ENCODE results near the gene PRELID3B.

DNA sequence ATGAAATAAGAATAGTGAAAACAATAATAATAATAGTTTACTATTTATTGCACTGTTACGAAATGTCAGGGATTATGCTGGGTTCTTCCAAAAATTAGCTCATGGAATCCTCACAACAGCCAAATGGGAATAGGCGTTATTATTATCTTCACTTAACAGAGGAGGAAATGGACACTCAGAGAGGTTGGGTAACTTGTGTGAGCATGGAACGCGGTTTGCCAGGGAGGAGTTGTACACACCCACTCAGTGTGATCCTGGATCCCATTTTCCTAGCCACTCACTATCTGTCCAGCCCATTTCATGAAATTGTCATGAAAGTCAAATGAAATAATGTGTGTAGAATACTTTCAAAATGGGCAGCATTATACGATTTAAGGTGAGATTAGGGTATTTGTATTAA lies 56.9 kb downstream of the PRELID3B start:
- TF ChIP-seq POLR2AphosphoS5 (IDR thresholded peaks at IDR 0.05; ENCODE audit: low read depth) (no peak), REST (IDR thresholded peaks at IDR 0.05; ENCODE audit: insufficient replicate concordance, low read depth) (no peak)
- TF ChIP-seq, protein P1, sequence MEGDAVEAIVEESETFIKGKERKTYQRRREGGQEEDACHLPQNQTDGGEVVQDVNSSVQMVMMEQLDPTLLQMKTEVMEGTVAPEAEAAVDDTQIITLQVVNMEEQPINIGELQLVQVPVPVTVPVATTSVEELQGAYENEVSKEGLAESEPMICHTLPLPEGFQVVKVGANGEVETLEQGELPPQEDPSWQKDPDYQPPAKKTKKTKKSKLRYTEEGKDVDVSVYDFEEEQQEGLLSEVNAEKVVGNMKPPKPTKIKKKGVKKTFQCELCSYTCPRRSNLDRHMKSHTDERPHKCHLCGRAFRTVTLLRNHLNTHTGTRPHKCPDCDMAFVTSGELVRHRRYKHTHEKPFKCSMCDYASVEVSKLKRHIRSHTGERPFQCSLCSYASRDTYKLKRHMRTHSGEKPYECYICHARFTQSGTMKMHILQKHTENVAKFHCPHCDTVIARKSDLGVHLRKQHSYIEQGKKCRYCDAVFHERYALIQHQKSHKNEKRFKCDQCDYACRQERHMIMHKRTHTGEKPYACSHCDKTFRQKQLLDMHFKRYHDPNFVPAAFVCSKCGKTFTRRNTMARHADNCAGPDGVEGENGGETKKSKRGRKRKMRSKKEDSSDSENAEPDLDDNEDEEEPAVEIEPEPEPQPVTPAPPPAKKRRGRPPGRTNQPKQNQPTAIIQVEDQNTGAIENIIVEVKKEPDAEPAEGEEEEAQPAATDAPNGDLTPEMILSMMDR (IDR thresholded peaks at IDR 0.05; ENCODE audit: insufficient read depth, low read length) = no peak

Data from HL-60 (cell line).